SK-N-SH treated with all-trans-retinoic acid at 6 μM for 48 hours (cell line): ENCODE measurements around the gene HDAC5.

Experiments
- ZNF565 ChIP-seq: fragments of 450-650 bp; formaldehyde crosslinking; conservative IDR thresholded peaks from 2 replicates; pipeline ENCODE4 v1.5.0; 2020; ENCODE audit warnings: low read depth, mild to moderate bottlenecking, moderate library complexity
- TF ChIP-seq, protein P1 (sequence below): fragments of 250-450 bp; sonication (Bioruptor Pico); IDR thresholded peaks from 2 replicates; pipeline ENCODE4 v1.8.0; 2020; ENCODE audit warnings: mild to moderate bottlenecking, moderate library complexity, borderline replicate concordance

DNA sequence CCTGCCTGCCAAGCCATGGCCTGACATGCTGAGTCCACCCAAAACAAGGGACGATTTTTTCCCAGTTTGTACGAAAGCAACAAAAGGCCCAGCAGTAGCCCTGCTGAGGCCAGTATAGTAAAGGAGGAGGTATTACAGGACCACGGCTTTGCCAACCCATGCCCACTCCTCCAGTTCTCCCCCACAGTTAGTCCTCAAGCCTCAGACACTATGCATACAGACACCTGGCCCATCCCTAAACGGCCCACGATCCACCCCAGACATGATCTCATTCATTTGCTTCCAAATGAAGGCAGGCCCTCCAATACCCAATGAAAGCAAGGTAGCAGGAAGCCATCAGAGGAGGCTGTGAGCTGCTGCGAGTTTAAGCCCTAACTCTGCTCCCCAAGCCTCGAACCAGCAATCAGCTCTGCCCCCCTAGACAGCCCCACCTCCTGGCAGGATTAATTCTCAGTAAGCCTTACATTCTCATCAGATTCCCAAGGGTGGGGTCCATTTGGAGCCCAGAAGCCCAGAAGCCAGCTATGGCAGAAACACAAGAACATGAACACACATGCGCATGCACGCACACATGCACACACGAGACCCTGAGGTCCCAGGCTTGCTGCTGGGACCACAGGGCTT lies 4.9 kb downstream of the HDAC5 start:
- TF ChIP-seq, protein P1, sequence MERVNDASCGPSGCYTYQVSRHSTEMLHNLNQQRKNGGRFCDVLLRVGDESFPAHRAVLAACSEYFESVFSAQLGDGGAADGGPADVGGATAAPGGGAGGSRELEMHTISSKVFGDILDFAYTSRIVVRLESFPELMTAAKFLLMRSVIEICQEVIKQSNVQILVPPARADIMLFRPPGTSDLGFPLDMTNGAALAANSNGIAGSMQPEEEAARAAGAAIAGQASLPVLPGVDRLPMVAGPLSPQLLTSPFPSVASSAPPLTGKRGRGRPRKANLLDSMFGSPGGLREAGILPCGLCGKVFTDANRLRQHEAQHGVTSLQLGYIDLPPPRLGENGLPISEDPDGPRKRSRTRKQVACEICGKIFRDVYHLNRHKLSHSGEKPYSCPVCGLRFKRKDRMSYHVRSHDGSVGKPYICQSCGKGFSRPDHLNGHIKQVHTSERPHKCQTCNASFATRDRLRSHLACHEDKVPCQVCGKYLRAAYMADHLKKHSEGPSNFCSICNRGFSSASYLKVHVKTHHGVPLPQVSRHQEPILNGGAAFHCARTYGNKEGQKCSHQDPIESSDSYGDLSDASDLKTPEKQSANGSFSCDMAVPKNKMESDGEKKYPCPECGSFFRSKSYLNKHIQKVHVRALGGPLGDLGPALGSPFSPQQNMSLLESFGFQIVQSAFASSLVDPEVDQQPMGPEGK (CRISPR knock-in tag) = no peak
- no peak for TF ChIP-seq ZNF565 (CRISPR knock-in tag)
